GM23338 (cell line): ENCODE results near the gene EVC. TPM values are rescaled to one million over a fixed set of nuclear protein-coding genes. Genes with fewer than 3 reads are reported as not detected.

ENCODE experiments used
- ATAC-seq: fragments of 200-7000 bp; cut with Tn5 transposase; 3 replicates; pipeline ENCODE4 v1.9.1; 2020
- DNase-seq: peaks from one replicate; pipeline ENCODE4 v3.0.0-alpha.2; 2015; ENCODE audit warnings: low spot score
- H2AFZ ChIP-seq: fragments of 200-600 bp; sonication (generic); 2 replicates; pipeline ENCODE4 v1.8.0; 2016; ENCODE audit warnings: antibody characterized with exemption, mild to moderate bottlenecking, moderate library complexity
- H3F3A ChIP-seq: fragments of 200-600 bp; sonication (generic); replicated peaks from 2 replicates; pipeline ENCODE4 v1.8.0; 2017; ENCODE audit warnings: antibody characterized with exemption, mixed run types, low read depth
- H3K27ac ChIP-seq: fragments of 200-600 bp; sonication (generic); 2 replicates; pipeline ENCODE4 v1.6.1; 2016; ENCODE audit warnings: low read depth
- H3K27me3 ChIP-seq: fragments of 200-600 bp; sonication (generic); 2 replicates; pipeline ENCODE4 v1.8.0; 2016; ENCODE audit warnings: mild to moderate bottlenecking, mixed run types, moderate library complexity; ENCODE audit not compliant: insufficient read depth
- H3K36me3 ChIP-seq: fragments of 200-600 bp; sonication (generic); 2 replicates; pipeline ENCODE4 v1.8.0; 2016; ENCODE audit warnings: mild to moderate bottlenecking; ENCODE audit not compliant: insufficient read depth
- H3K4me1 ChIP-seq: fragments of 200-600 bp; sonication (generic); 2 replicates; pipeline ENCODE4 v1.8.0; 2016; ENCODE audit warnings: mild to moderate bottlenecking, moderate library complexity; ENCODE audit not compliant: insufficient read depth
- H3K4me2 ChIP-seq: fragments of 200-600 bp; sonication (generic); 2 replicates; pipeline ENCODE4 v1.7.1; 2017; ENCODE audit warnings: mixed run types
- H3K4me3 ChIP-seq: fragments of 200-600 bp; sonication (generic); 2 replicates; pipeline ENCODE4 v1.6.1; 2016; ENCODE audit warnings: mixed run types
- H3K79me2 ChIP-seq: fragments of 200-600 bp; sonication (generic); replicated peaks from 2 replicates; pipeline ENCODE4 v1.8.0; 2017; ENCODE audit warnings: mild to moderate bottlenecking; ENCODE audit not compliant: insufficient read depth
- H3K9me2 ChIP-seq: fragments of 200-600 bp; sonication (generic); 2 replicates; pipeline ENCODE4 v1.8.0; 2017; ENCODE audit not compliant: insufficient read depth
- H4K20me1 ChIP-seq: fragments of 200-600 bp; sonication (generic); replicated peaks from 2 replicates; pipeline ENCODE4 v1.8.0; 2017; ENCODE audit warnings: mild to moderate bottlenecking; ENCODE audit not compliant: insufficient read depth
- H3K27ac Mint-ChIP-seq: 2 replicates; pipeline ENCODE4 v1.8.0; 2020; ENCODE audit warnings: inconsistent platforms, mild to moderate bottlenecking, moderate library complexity, mixed read lengths
- H3K27me3 Mint-ChIP-seq: 3 replicates; pipeline ENCODE4 v1.8.0; 2022; ENCODE audit warnings: low read depth, mild to moderate bottlenecking, moderate library complexity, mixed read lengths, inconsistent platforms; ENCODE audit not compliant: insufficient read depth, poor library complexity
- H3K36me3 Mint-ChIP-seq: 3 replicates; pipeline ENCODE4 v1.8.0; 2021; ENCODE audit warnings: low read depth, mild to moderate bottlenecking, inconsistent platforms, moderate library complexity, mixed read lengths
- H3K4me1 Mint-ChIP-seq: 3 replicates; pipeline ENCODE4 v1.8.0; 2020; ENCODE audit warnings: mild to moderate bottlenecking, inconsistent platforms, mixed read lengths
- H3K4me3 Mint-ChIP-seq: 3 replicates; pipeline ENCODE4 v1.8.0; 2021; ENCODE audit warnings: moderate library complexity, mild to moderate bottlenecking, inconsistent platforms, mixed read lengths
- H3K9me3 Mint-ChIP-seq: 3 replicates; pipeline ENCODE4 v1.8.0; 2020; ENCODE audit warnings: moderate library complexity, mild to moderate bottlenecking, inconsistent platforms, mixed read lengths
- EZH2phosphoT487 ChIP-seq: fragments of 200-600 bp; sonication (generic); IDR thresholded peaks from one replicate; pipeline ENCODE4 v1.8.1; 2018; ENCODE audit warnings: antibody characterized with exemption; ENCODE audit not compliant: unreplicated experiment
- NANOG ChIP-seq: IDR thresholded peaks from 2 replicates; pipeline ENCODE4 v1.6.1; 2016; ENCODE audit warnings: antibody characterized with exemption, borderline replicate concordance
- POLR2AphosphoS5 ChIP-seq: IDR thresholded peaks from 2 replicates; pipeline ENCODE4 v1.6.1; 2016; ENCODE audit warnings: antibody characterized with exemption, low read depth
- ZNF114 ChIP-seq: fragments of 250-450 bp; sonication (Bioruptor Pico); IDR thresholded peaks from 2 replicates; pipeline ENCODE4 v1.5.0; 2020; ENCODE audit warnings: mild to moderate bottlenecking, moderate library complexity
- ZNF331 ChIP-seq: fragments of 250-450 bp; sonication (Bioruptor Pico); IDR thresholded peaks from 2 replicates; pipeline ENCODE4 v1.5.0; 2020; ENCODE audit warnings: low read depth, mild to moderate bottlenecking, moderate library complexity
- polyA plus RNA-seq: library from polyadenylated mRNA; unstranded; fragments of >200 nt; fragmentation: Nextera tagmentation; extraction: Ambion mirVana; gene quantifications from 2 replicates; pipeline ENCODE4 v1.2.1, GENCODE V29; 2016
- total RNA-seq: library from RNA; depleted of rRNA; stranded (reverse); fragments of >200 nt; shearing (Covaris generic); gene quantifications from 2 replicates; pipeline ENCODE4 v1.2.3, GENCODE V29; 2014
- TF ChIP-seq, protein P1 (sequence below), 2 experiments: fragments of 200-600 bp in 1 of 2; sonication (generic) in 1 of 2; conservative IDR thresholded peaks; 2 replicates each; pipeline versions ENCODE4 v1.5.1 to v1.6.1; 2016 to 2017; ENCODE audit warnings: antibody characterized with exemption in 2 of 2, low read depth in 2 of 2, mild to moderate bottlenecking in 2 of 2, moderate library complexity in 1 of 2
- TF ChIP-seq, protein P2 (sequence below): IDR thresholded peaks from 2 replicates; pipeline ENCODE4 v1.6.1; 2016; ENCODE audit warnings: antibody characterized with exemption
- TF ChIP-seq, protein P3 (sequence below): IDR thresholded peaks from one replicate; pipeline ENCODE4 v1.6.1; 2018; ENCODE audit warnings: antibody characterized with exemption; ENCODE audit not compliant: unreplicated experiment

Gene EVC
- total and polyA plus RNA-seq, 2 experiments from 2014 or later = 1.7 to 12.8 TPM

DNA sequence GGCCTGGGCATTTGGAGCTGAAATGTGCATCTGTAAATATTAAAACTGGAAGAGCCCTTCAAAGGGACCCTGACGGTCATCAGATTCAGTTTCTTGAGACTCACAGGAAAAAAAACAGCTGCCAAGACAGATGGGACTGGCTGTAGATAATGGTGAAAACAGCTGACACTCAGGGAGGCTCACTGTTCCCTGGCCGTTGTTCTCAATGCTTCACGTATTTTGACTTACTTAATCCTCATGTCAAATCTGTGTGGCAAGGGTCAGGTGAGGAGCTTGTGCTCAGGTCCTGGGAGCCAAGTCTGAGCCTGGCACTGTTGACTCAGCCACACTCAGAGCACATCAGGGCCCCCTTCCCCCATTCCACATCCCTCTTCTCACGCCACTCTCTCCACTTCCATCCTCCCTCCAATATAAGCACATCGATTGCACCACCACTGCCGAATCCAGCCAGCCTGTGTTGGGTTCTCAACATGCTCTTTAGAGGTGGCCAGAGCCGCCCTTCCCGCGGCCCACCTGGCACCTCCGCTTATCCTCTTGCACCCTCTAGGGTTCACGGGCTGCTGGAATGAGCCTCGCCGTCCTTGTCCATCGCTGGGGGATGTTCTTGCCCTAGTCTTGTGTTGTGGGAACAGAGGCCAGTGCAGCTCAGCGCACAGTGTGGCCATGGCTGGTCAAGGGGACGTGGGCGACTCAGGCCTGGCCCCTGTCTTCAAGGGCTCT is 40.1 kb downstream of the EVC start:
- H3K4me2 ChIP-seq = peak overlapping the region; percentile 49; the same call in 1 of the 2 replicates
- H3K4me3 Mint-ChIP-seq = no peak overlapping the region
- no peaks in the 10 kb centered on the region for H3K27me3 ChIP-seq
- H3K4me1 Mint-ChIP-seq = peaks cover 37% of the 10 kb centered on the region
- peak overlapping the region; percentile 92 for H3K27ac Mint-ChIP-seq
- peaks cover 43% of the 10 kb centered on the region for H3K36me3 Mint-ChIP-seq
- no peak overlapping the region for H2AFZ ChIP-seq
- DNase-seq = peak; percentile 23
- H3K9me3 Mint-ChIP-seq = no peaks in the 10 kb centered on the region
- no peaks in the 10 kb centered on the region for H3K9me2 ChIP-seq
- H3K27me3 Mint-ChIP-seq = peaks cover 12% of the 10 kb centered on the region
- peak overlapping the region; percentile 76; the same call in 1 of the 2 replicates for H3K27ac ChIP-seq
- no peaks in the 10 kb centered on the region for H4K20me1 ChIP-seq
- no peaks in the 10 kb centered on the region for H3F3A ChIP-seq
- ATAC-seq = peak; percentile 5; the same call in 2 of the 3 replicates
- peaks cover 22% of the 10 kb centered on the region for H3K4me1 ChIP-seq
- no peak overlapping the region for H3K4me3 ChIP-seq
- no peaks in the 10 kb centered on the region; the same call in 1 of the 2 replicates for H3K36me3 ChIP-seq
- TF ChIP-seq ZNF114 (no peak), POLR2AphosphoS5 (no peak)
- TF ChIP-seq, protein P1, sequence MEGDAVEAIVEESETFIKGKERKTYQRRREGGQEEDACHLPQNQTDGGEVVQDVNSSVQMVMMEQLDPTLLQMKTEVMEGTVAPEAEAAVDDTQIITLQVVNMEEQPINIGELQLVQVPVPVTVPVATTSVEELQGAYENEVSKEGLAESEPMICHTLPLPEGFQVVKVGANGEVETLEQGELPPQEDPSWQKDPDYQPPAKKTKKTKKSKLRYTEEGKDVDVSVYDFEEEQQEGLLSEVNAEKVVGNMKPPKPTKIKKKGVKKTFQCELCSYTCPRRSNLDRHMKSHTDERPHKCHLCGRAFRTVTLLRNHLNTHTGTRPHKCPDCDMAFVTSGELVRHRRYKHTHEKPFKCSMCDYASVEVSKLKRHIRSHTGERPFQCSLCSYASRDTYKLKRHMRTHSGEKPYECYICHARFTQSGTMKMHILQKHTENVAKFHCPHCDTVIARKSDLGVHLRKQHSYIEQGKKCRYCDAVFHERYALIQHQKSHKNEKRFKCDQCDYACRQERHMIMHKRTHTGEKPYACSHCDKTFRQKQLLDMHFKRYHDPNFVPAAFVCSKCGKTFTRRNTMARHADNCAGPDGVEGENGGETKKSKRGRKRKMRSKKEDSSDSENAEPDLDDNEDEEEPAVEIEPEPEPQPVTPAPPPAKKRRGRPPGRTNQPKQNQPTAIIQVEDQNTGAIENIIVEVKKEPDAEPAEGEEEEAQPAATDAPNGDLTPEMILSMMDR (conservative IDR thresholded peaks at IDR 0.05; ENCODE audit: low read depth in 2 of 2) = peak in 1 of 2 experiments; percentile 47; a peak in 2 of 4 replicates
- TF ChIP-seq, protein P2, sequence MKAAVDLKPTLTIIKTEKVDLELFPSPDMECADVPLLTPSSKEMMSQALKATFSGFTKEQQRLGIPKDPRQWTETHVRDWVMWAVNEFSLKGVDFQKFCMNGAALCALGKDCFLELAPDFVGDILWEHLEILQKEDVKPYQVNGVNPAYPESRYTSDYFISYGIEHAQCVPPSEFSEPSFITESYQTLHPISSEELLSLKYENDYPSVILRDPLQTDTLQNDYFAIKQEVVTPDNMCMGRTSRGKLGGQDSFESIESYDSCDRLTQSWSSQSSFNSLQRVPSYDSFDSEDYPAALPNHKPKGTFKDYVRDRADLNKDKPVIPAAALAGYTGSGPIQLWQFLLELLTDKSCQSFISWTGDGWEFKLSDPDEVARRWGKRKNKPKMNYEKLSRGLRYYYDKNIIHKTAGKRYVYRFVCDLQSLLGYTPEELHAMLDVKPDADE = no peak
- TF ChIP-seq, protein P3, sequence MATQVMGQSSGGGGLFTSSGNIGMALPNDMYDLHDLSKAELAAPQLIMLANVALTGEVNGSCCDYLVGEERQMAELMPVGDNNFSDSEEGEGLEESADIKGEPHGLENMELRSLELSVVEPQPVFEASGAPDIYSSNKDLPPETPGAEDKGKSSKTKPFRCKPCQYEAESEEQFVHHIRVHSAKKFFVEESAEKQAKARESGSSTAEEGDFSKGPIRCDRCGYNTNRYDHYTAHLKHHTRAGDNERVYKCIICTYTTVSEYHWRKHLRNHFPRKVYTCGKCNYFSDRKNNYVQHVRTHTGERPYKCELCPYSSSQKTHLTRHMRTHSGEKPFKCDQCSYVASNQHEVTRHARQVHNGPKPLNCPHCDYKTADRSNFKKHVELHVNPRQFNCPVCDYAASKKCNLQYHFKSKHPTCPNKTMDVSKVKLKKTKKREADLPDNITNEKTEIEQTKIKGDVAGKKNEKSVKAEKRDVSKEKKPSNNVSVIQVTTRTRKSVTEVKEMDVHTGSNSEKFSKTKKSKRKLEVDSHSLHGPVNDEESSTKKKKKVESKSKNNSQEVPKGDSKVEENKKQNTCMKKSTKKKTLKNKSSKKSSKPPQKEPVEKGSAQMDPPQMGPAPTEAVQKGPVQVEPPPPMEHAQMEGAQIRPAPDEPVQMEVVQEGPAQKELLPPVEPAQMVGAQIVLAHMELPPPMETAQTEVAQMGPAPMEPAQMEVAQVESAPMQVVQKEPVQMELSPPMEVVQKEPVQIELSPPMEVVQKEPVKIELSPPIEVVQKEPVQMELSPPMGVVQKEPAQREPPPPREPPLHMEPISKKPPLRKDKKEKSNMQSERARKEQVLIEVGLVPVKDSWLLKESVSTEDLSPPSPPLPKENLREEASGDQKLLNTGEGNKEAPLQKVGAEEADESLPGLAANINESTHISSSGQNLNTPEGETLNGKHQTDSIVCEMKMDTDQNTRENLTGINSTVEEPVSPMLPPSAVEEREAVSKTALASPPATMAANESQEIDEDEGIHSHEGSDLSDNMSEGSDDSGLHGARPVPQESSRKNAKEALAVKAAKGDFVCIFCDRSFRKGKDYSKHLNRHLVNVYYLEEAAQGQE = no peak
- no peaks in the 10 kb centered on the region for H3K79me2 ChIP-seq

DNA sequence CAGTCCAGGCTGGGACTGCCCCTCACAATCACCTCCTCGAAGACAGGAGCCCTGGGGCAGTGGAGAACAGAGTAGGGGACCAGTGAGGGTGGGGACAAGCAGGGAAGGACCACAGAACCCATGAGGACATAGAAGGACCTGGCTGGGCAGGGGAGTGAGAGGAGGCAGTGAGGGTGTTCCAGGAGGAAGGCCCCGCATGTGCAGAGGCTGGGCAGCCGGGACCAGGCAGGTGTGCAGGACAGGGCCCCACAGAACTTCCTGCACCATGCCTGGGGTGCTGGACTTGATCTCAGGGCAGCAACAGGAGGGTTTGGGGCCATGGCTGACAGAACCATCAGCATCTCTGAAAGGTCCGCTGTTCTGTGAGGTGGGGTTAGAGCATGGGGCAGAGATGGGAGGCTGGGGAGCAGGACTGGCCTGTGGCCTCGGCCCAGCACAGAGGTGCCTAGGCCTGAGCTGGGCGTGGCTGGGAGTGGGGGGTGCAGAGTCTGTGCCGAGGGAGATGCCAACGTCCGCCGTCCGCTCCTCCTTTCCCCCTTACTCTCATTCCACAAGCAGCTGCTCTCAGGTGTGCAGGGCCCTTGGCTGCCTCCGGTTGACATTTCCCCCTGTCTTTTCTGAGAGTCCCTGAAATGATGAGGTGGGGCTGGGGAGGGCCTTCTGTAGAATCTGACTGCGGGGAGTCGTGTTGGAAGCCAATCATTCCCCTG is 40.8 kb downstream of the EVC start:
- H3K27me3 ChIP-seq = no peaks in the 10 kb centered on the region
- peak overlapping the region; percentile 76; the same call in 1 of the 2 replicates for H3K27ac ChIP-seq
- peaks cover 10% of the 10 kb centered on the region for H3K27me3 Mint-ChIP-seq
- peaks cover 37% of the 10 kb centered on the region for H3K4me1 Mint-ChIP-seq
- no peak for DNase-seq
- peak overlapping the region; percentile 92 for H3K27ac Mint-ChIP-seq
- no peaks in the 10 kb centered on the region for H3K9me2 ChIP-seq
- peak overlapping the region; percentile 36; the same call in 2 of the 3 replicates for H3K4me3 Mint-ChIP-seq
- H3K4me2 ChIP-seq = peak overlapping the region; percentile 49
- no peaks in the 10 kb centered on the region for H3K36me3 ChIP-seq
- no peaks in the 10 kb centered on the region for H3K79me2 ChIP-seq
- H3K4me1 ChIP-seq = peaks cover 22% of the 10 kb centered on the region
- ATAC-seq = no peak
- H3K36me3 Mint-ChIP-seq = peaks cover 44% of the 10 kb centered on the region
- no peaks in the 10 kb centered on the region for H3K9me3 Mint-ChIP-seq
- no peak overlapping the region for H2AFZ ChIP-seq
- H3F3A ChIP-seq = no peaks in the 10 kb centered on the region
- H4K20me1 ChIP-seq = no peaks in the 10 kb centered on the region
- H3K4me3 ChIP-seq = no peak overlapping the region
- TF ChIP-seq ZNF331 (CRISPR knock-in tag) = no peak
- no peak for TF ChIP-seq POLR2AphosphoS5
- no peak for TF ChIP-seq NANOG
- TF ChIP-seq EZH2phosphoT487 = no peak
